ENCODE results near the gene VPS16.

DNA sequence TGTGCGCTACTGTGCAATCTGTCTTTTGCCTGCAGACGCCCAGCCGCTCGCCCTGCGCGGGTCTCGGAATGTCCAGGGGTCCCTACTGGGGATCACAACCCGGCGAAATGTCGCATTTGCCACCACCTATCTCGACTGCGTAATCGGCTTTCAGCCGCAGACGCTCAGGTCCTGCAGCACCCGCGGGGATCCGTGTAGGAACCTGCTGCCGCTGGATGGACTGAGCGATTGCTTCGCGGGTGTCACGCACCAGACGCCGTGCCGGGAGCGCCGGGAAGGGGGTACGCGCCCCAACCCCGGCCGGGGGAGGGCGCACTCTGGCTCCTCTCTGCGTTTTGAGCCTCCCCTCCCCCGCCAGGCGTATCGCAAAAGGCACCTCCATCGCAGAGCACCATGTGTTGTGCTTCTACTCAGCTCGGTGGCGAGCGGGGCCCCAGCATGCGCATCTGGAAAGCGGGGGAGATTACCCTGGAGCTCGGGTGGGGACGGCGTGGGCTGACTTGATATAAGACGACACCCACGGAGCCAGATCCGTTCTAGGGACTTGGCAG is 32.0 kb downstream of the VPS16 start:
- peak; percentile 15; the same call in 1 of the 2 replicates for TF ChIP-seq POLR2AphosphoS5 (IDR thresholded peaks at IDR 0.05; ENCODE audit: low read depth)
- TF ChIP-seq, protein P1, sequence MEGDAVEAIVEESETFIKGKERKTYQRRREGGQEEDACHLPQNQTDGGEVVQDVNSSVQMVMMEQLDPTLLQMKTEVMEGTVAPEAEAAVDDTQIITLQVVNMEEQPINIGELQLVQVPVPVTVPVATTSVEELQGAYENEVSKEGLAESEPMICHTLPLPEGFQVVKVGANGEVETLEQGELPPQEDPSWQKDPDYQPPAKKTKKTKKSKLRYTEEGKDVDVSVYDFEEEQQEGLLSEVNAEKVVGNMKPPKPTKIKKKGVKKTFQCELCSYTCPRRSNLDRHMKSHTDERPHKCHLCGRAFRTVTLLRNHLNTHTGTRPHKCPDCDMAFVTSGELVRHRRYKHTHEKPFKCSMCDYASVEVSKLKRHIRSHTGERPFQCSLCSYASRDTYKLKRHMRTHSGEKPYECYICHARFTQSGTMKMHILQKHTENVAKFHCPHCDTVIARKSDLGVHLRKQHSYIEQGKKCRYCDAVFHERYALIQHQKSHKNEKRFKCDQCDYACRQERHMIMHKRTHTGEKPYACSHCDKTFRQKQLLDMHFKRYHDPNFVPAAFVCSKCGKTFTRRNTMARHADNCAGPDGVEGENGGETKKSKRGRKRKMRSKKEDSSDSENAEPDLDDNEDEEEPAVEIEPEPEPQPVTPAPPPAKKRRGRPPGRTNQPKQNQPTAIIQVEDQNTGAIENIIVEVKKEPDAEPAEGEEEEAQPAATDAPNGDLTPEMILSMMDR (IDR thresholded peaks at IDR 0.05; ENCODE audit: insufficient read depth, low read length), result peak; percentile 51
- TF ChIP-seq, protein P2, sequence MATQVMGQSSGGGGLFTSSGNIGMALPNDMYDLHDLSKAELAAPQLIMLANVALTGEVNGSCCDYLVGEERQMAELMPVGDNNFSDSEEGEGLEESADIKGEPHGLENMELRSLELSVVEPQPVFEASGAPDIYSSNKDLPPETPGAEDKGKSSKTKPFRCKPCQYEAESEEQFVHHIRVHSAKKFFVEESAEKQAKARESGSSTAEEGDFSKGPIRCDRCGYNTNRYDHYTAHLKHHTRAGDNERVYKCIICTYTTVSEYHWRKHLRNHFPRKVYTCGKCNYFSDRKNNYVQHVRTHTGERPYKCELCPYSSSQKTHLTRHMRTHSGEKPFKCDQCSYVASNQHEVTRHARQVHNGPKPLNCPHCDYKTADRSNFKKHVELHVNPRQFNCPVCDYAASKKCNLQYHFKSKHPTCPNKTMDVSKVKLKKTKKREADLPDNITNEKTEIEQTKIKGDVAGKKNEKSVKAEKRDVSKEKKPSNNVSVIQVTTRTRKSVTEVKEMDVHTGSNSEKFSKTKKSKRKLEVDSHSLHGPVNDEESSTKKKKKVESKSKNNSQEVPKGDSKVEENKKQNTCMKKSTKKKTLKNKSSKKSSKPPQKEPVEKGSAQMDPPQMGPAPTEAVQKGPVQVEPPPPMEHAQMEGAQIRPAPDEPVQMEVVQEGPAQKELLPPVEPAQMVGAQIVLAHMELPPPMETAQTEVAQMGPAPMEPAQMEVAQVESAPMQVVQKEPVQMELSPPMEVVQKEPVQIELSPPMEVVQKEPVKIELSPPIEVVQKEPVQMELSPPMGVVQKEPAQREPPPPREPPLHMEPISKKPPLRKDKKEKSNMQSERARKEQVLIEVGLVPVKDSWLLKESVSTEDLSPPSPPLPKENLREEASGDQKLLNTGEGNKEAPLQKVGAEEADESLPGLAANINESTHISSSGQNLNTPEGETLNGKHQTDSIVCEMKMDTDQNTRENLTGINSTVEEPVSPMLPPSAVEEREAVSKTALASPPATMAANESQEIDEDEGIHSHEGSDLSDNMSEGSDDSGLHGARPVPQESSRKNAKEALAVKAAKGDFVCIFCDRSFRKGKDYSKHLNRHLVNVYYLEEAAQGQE (IDR thresholded peaks at IDR 0.05; ENCODE audit: insufficient replicate concordance, low read depth), result no peak
